Kidney epithelial cell (primary cell): ENCODE measurements around the gene C1orf116. TPM values are rescaled to one million over a fixed set of nuclear protein-coding genes. Genes with fewer than 3 reads are reported as not detected.
A peak's percentile ranks its signal among the peaks of the same experiment; 100 is the strongest.

Experiments
- DNase-seq: peaks from one replicate; pipeline ENCODE4 v3.0.0-alpha.2; 2010; ENCODE audit warnings: low read depth
- H3K27me3 ChIP-seq: 2 replicates; pipeline ENCODE4 v1.6.0; 2011; ENCODE audit warnings: low read length; ENCODE audit not compliant: control insufficient read depth, insufficient read depth
- H3K36me3 ChIP-seq: 2 replicates; pipeline ENCODE4 v1.5.1; 2011; ENCODE audit warnings: low read length; ENCODE audit not compliant: control insufficient read depth, insufficient read depth
- H3K4me3 ChIP-seq: 2 replicates; pipeline ENCODE4 v1.5.1; 2011; ENCODE audit warnings: low read depth, mild to moderate bottlenecking, control low read depth, low read length
- CTCF ChIP-seq: IDR thresholded peaks from 2 replicates; pipeline ENCODE4 v1.5.1; 2011; ENCODE audit warnings: mild to moderate bottlenecking, moderate library complexity, low read length, control low read depth, inconsistent platforms; ENCODE audit not compliant: insufficient read depth, poor library complexity, severe bottlenecking
- total RNA-seq: library from RNA; depleted of rRNA; stranded (reverse); fragments of >200 nt; gene quantifications from 2 replicates; pipeline ENCODE4 v1.2.3, GENCODE V29; 2015

The C1orf116 gene
- total RNA-seq, 1 donor from 2014 or later: 34.1 TPM

GRCh38 chr1:206986885-206987284 lies 45.7 kb downstream of the C1orf116 start:
- Histone ChIP-seq H3K27me3 (no peaks in the 10 kb centered on the region), H3K4me3 (no peak overlapping the region), H3K36me3 (no peaks in the 10 kb centered on the region)
- no peak for TF ChIP-seq CTCF
- DNase-seq: no peak

GRCh38 chr1:206986402-206986801 lies 46.2 kb downstream of the C1orf116 start:
- H3K27me3 ChIP-seq: no peaks in the 10 kb centered on the region
- H3K36me3 ChIP-seq: no peaks in the 10 kb centered on the region
- no peak overlapping the region for H3K4me3 ChIP-seq
- no peak for TF ChIP-seq CTCF
- DNase-seq: no peak

GRCh38 chr1:206985162-206985749 lies 47.3 kb downstream of the C1orf116 start:
- Histone ChIP-seq H3K27me3 (no peaks in the 10 kb centered on the region), H3K4me3 (no peak overlapping the region), H3K36me3 (no peaks in the 10 kb centered on the region)
- TF ChIP-seq CTCF: no peak
- DNase-seq: no peak

- DNase-seq: no peak
These were observed 50.3 kb downstream of the C1orf116 start for GRCh38 chr1:206982216-206982615.

GRCh38 chr1:206979379-206980043 lies 53.0 kb downstream of the C1orf116 start:
- peak; percentile 72 for TF ChIP-seq CTCF
- Histone ChIP-seq H3K36me3 (no peaks in the 10 kb centered on the region), H3K27me3 (no peaks in the 10 kb centered on the region), H3K4me3 (no peak overlapping the region)
- DNase-seq: no peak

More at GRCh38 chr1:206982216-206982615, 50.3 kb downstream of the C1orf116 start:
- Histone ChIP-seq H3K27me3 (no peaks in the 10 kb centered on the region), H3K36me3 (no peaks in the 10 kb centered on the region), H3K4me3 (no peak overlapping the region)
- peak; percentile 75 for TF ChIP-seq CTCF

- H3K27me3 ChIP-seq: no peaks in the 10 kb centered on the region
- DNase-seq: no peak
- no peak for TF ChIP-seq CTCF
- H3K36me3 ChIP-seq: no peaks in the 10 kb centered on the region
- H3K4me3 ChIP-seq: no peak overlapping the region
These were observed 54.3 kb downstream of the C1orf116 start for GRCh38 chr1:206978259-206978658.
